Astrocyte (in vitro differentiated cells and primary cell): ENCODE results near the gene PLEKHA4. TPM values are rescaled to one million over a fixed set of nuclear protein-coding genes. Genes with fewer than 3 reads are reported as not detected.

Experiments used
- total RNA-seq: library from RNA; stranded (reverse); gene quantifications from 2 replicates; pipeline ENCODE4 v1.2.1, GENCODE V29; 2021

PLEKHA4 gene
- total RNA-seq, 1 donor from 2014 or later, result 27.5 TPM

Other genes starting within 250 kb of the PLEKHA4 start
- 1,046 and 1,102 TPM in 2 replicates for gene RPL18, start 249.4 kb downstream of the PLEKHA4 start, total RNA-seq
- gene SPHK2, start 249.1 kb downstream of the PLEKHA4 start, total RNA-seq, result 25.4 and 29.4 TPM in 2 replicates
- 1.2 and 1.5 TPM in 2 replicates for gene DBP, start 231.2 kb downstream of the PLEKHA4 start, total RNA-seq
- 9.5 and 9.8 TPM in 2 replicates for gene CA11, start 222.4 kb downstream of the PLEKHA4 start, total RNA-seq
- 0.11 and 0.41 TPM in 2 replicates for gene NTN5, start 195.6 kb downstream of the PLEKHA4 start, total RNA-seq
- not detected in 2 replicates for gene FUT2, start 172.6 kb downstream of the PLEKHA4 start, total RNA-seq
- gene MAMSTR, start 148.9 kb downstream of the PLEKHA4 start, total RNA-seq, result 0.55 and 0.57 TPM in 2 replicates
- 0.26 and 0.68 TPM in 2 replicates for gene RASIP1, start 128.0 kb downstream of the PLEKHA4 start, total RNA-seq
- not detected in 2 replicates for gene IZUMO1, start 121.7 kb downstream of the PLEKHA4 start, total RNA-seq
- gene FUT1, start 116.0 kb downstream of the PLEKHA4 start, total RNA-seq, result 0.65 and 0.91 TPM in 2 replicates
- gene FGF21, start 113.1 kb downstream of the PLEKHA4 start, total RNA-seq, result not detected in 2 replicates
- gene BCAT2, start 57.6 kb downstream of the PLEKHA4 start, total RNA-seq, result 38.1 and 41.5 TPM in 2 replicates
- 8.2 and 9.7 TPM in 2 replicates for gene HSD17B14, start 32.1 kb downstream of the PLEKHA4 start, total RNA-seq
- gene PPP1R15A, start 3.8 kb upstream of the PLEKHA4 start, total RNA-seq, result 39.5 and 53.2 TPM in 2 replicates
- gene TULP2, start 30.1 kb upstream of the PLEKHA4 start, total RNA-seq, result not detected in 2 replicates
- 164 and 189 TPM in 2 replicates for gene NUCB1, start 31.7 kb upstream of the PLEKHA4 start, total RNA-seq
- 0.45 TPM in 1 of 2 replicates, not detected in the other for gene DHDH, start 65.1 kb upstream of the PLEKHA4 start, total RNA-seq
- 169 and 174 TPM in 2 replicates for gene BAX, start 86.3 kb upstream of the PLEKHA4 start, total RNA-seq
- 3,402 and 4,020 TPM in 2 replicates for gene FTL, start 96.7 kb upstream of the PLEKHA4 start, total RNA-seq
- gene GYS1, start 124.7 kb upstream of the PLEKHA4 start, total RNA-seq, result 86.0 and 86.8 TPM in 2 replicates
- gene RUVBL2, start 125.3 kb upstream of the PLEKHA4 start, total RNA-seq, result 105 and 106 TPM in 2 replicates
- 0.48 TPM in 1 of 2 replicates, not detected in the other for gene LHB, start 148.5 kb upstream of the PLEKHA4 start, total RNA-seq
- 3.6 and 4.5 TPM in 2 replicates for gene CGB3, start 155.7 kb upstream of the PLEKHA4 start, total RNA-seq
- gene CGB2, start 163.3 kb upstream of the PLEKHA4 start, total RNA-seq, result 0.52 and 2.9 TPM in 2 replicates
- gene CGB1, start 168.3 kb upstream of the PLEKHA4 start, total RNA-seq, result 2.3 TPM in 1 of 2 replicates, not detected in the other
- gene CGB5, start 175.2 kb upstream of the PLEKHA4 start, total RNA-seq, result 2.0 and 6.5 TPM in 2 replicates
- 9.4 and 15.8 TPM in 2 replicates for gene CGB8, start 180.5 kb upstream of the PLEKHA4 start, total RNA-seq
- gene CGB7, start 189.1 kb upstream of the PLEKHA4 start, total RNA-seq, result 7.1 and 8.8 TPM in 2 replicates
- gene NTF4, start 196.2 kb upstream of the PLEKHA4 start, total RNA-seq, result 7.2 and 7.3 TPM in 2 replicates
- gene KCNA7, start 204.1 kb upstream of the PLEKHA4 start, total RNA-seq, result 0.05 TPM in 1 of 2 replicates, not detected in the other
- gene SNRNP70, start 216.8 kb upstream of the PLEKHA4 start, total RNA-seq, result 173 and 177 TPM in 2 replicates
- 8.9 and 9.7 TPM in 2 replicates for gene LIN7B, start 245.8 kb upstream of the PLEKHA4 start, total RNA-seq